Right lobe of liver (tissue), 4 donors: Measurements from ENCODE around the gene HOXD4.

Experiments
- POLR2A ChIP-seq: fragments of 450-650 bp; IDR thresholded peaks from one replicate; pipeline ENCODE4 v1.6.1; 2017; ENCODE audit warnings: antibody characterized with exemption, mild to moderate bottlenecking
- TF ChIP-seq, protein P1 (sequence below), 4 donors: fragments of 200-600 bp in 3 of 4; fragments of 450-650 bp in 1 of 4; IDR thresholded peaks; one replicate each; pipeline versions ENCODE4 v1.5.1 to v1.8.0; 2016 to 2022; ENCODE audit warnings: antibody characterized with exemption in 4 of 4, mild to moderate bottlenecking in 2 of 4
- donor health status: DM: no; HTN: no; CAD: no.
- donor health status: DM: no; HTN: no; CAD: no.
- donor health status: DM: no; HTN: yes; CAD: no.

DNA sequence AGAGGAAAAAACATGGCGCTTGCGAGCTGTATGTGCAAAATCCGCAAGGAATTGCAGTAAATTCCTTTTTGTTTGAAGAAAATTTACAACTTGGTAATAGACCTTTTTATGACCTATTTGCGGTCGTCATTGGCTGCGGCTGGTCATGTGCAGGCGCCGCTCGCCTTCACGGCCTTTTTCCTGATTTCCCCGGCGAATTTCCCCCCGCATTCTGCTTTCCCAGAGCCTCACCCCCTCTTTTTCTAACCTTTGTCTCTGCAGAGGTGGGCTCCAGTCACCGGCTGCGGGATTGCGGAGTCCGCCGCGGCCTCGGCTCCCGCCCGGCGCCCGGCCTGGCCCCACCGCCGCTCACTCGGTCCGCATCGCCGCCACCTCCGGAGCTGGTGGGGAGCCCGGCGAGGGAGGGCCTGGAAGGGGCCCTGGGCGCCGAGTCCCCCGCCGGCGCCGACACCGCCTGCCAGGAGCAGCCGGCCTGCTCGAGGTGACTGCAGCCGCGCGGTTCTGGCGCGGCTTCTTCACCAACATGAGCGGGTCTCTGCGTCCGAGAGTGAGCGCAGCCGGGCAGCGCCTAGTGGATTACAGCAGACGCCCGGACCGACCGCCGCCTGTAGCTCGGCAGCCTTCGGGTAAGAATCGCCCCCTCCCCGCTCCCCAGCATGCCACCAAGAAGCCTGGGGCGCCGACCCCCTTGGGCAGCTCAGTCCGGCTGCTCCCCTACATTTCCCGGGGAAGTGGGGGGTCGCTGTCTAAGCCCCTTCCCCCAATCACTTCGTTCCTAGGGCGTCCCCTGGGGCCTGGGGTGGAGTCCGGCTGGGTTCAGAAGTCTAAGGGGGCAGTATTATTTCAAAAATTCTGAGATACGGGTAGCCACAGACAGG lies 14.7 kb upstream of the HOXD4 start:
- TF ChIP-seq, protein P1, sequence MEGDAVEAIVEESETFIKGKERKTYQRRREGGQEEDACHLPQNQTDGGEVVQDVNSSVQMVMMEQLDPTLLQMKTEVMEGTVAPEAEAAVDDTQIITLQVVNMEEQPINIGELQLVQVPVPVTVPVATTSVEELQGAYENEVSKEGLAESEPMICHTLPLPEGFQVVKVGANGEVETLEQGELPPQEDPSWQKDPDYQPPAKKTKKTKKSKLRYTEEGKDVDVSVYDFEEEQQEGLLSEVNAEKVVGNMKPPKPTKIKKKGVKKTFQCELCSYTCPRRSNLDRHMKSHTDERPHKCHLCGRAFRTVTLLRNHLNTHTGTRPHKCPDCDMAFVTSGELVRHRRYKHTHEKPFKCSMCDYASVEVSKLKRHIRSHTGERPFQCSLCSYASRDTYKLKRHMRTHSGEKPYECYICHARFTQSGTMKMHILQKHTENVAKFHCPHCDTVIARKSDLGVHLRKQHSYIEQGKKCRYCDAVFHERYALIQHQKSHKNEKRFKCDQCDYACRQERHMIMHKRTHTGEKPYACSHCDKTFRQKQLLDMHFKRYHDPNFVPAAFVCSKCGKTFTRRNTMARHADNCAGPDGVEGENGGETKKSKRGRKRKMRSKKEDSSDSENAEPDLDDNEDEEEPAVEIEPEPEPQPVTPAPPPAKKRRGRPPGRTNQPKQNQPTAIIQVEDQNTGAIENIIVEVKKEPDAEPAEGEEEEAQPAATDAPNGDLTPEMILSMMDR (IDR thresholded peaks at IDR 0.05) = no peak
- no peak for TF ChIP-seq POLR2A
